ENCODE measurements around the gene GPX3. TPM values are rescaled to one million over a fixed set of nuclear protein-coding genes. Genes with fewer than 3 reads are reported as not detected.

The GPX3 gene
- total RNA-seq, 1 experiment from 2014 or later: 380 TPM

GRCh38 chr5:151034422-151035379 lies 14.3 kb downstream of the GPX3 start:
- DNase-seq (ENCODE audit: low spot score): no peak

DNA sequence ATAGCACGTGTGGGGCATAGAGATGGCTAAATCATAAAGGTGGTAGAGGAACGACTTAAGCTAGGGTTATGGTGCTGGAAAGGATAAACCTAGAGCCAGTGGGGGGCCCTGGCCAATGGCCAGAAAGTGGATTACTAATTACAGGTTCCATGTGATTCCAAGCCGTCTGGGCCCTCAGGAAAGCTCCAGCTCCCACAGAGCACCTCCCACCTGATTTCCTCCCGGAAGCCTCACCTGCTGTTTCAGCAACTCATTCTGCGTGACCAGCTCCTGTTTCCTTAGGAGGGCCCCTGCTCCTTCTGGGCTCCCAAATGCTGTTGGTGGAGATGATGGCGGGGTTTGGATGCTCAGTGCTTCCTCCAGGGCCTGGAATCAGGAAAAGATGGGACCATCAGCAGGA lies 16.2 kb downstream of the GPX3 start:
- no peak for DNase-seq (ENCODE audit: low spot score)

DNA sequence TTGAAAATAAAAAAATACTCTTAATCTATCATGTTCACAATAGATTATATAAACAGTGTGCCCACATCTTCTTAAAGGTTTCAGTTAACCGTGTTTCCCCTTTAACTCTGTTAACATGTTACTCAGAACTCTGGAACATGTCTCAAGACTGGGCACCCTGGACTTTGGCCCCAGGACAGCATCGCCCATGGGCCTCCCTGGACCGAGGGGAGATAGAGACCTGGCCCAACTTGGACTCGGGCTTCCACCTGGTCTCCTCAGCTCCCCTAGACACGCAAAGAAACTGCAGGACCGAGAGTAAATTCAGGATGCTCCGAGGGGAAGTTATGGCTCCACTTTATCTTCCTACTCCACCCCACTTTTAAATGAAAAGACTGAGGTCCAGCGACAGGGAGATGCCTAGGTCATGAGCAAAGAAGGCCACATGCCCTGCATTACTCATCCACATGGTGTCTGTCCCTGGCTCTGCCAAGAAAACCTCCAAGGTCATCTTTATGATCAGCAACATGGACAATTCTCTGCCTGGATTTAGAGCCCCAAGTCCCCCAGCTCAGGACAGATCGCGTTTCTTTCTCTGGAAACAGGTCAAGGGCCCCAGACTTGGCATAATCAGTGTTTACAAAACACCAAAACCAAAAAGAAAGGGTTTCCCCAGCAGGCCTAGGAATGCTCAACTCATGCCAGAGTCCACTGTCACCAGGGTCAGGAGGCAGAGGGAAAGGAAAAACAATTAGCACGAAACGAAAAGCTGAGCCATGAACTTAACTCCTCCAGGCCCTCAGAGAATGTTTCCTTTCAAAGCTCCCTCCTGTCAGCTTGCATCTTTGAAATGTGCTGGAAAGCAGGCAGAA lies 17.4 kb downstream of the GPX3 start:
- peak; percentile 27 for DNase-seq (ENCODE audit: low spot score)

- no peak for DNase-seq (ENCODE audit: low spot score)
These were observed 18.0 kb downstream of the GPX3 start for GRCh38 chr5:151038412-151038745.

GRCh38 chr5:151038801-151039238 lies 18.4 kb downstream of the GPX3 start:
- no peak for DNase-seq (ENCODE audit: low spot score)

- DNase-seq (ENCODE audit: low spot score): no peak
These were observed 19.3 kb downstream of the GPX3 start for GRCh38 chr5:151039665-151040064.

GRCh38 chr5:151040211-151040747 lies 19.9 kb downstream of the GPX3 start:
- DNase-seq (ENCODE audit: low spot score): no peak

DNA sequence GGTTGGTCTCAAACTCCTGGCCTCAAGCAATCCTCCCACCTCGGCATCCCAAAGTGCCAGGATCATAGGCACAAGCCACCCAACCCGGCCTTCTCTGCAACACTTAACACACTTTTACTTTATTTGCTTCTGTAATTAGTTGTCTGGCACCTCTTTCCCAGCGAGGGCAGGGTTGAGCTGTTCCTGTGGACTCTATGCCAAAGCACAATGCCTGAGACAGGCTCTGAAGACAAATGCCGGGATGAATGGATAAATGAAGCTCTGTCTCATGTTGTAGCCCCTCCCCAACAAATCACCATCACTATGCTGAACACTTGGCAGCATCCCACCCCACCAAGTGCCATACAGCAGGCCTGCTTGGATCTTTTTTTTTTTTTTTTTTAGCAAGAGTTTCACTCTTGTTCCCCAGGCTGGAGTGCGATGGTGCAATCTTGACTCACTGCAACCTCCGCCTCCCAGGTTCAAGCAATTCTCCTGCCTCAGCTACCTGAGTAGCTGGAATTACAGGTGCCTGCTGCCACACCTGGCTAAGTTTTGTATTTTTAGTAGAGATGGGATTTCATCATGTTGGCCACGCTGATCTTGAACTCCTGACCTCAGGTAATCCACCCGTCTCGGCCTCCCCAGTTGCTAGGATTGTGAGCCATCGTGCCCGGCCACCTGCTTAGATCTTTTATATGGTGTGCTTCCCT lies 21.3 kb downstream of the GPX3 start:
- no peak for DNase-seq (ENCODE audit: low spot score)

GRCh38 chr5:151042453-151043093 lies 22.2 kb downstream of the GPX3 start:
- no peak for DNase-seq (ENCODE audit: low spot score)

GRCh38 chr5:151047814-151048425 lies 27.5 kb downstream of the GPX3 start:
- DNase-seq (ENCODE audit: low spot score): no peak

DNA sequence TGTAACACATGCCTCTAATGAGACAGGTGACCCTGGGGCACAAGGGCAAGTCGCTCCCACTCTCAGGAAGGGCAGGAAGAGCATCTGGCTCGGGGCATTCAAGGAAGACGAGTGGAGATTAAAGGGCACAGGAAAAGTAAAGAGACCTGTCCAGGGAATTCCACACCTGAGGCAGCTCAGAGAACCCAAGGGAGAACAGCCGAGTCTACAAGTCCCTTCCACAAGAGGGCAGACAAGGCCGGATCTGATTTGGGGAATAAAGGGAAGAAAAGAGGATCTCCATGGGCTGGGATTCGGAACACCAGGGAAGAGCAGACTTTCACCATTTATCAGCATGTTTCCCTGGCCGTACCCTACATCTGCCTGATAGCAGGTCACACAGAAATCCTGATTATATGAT lies 28.1 kb downstream of the GPX3 start:
- no peak for DNase-seq (ENCODE audit: low spot score)

GRCh38 chr5:151051066-151051930 lies 30.9 kb downstream of the GPX3 start:
- peak; percentile 60 for DNase-seq (ENCODE audit: low spot score)

DNA sequence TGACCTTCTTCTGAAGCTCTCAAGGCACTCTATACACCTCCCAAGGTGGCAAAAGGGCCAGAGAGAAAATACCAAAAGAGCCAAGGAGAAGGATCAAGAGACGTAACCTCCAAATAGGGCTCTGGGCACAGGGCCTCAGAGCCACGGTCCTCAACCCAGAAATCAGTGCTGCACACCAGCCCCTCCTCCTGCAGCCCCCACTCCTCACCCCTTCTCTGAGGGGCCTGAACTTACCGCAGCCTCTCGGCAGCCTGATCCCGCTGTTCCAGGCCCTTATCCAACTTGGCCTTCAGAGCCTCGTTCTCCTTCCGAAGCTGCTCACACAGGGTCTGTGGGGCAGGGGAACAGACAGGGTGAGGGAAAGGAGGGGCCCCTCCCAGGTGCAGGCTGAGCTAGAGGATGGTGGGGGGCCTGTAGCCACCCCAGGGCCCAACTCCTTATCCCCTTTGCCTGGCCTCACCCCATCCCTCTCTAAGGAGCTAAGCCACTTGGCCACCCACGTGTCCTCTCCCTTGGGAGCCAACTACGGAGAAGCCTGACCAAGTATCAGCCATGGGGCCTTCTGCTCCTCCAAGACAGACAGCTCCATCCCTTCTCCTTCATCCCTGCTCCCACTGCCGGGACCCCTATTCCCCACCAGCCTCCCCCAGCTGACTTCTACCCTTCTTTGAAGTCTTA lies 31.7 kb downstream of the GPX3 start:
- DNase-seq (ENCODE audit: low spot score): no peak

DNA sequence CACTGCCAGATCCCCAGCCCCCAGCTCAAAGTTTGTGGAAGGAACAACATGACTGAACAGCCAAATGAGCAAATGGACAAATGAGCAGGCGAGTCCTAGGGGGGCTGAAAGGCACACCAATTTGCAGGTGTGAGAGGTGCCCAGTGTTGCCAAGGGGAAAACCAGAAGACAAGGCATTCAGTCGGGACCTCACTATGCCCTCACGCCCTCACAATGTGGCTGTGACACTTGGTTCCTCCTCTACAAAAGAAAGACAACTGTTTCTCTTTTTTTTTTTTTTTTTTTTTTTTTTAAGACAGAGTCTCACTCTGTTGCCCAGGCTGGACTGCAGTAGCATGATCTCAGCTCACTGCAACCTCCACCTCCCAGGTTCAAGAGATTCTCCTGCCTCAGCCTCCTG lies 32.4 kb downstream of the GPX3 start:
- DNase-seq (ENCODE audit: low spot score): no peak

- DNase-seq (ENCODE audit: low spot score): no peak
These were observed 33.5 kb downstream of the GPX3 start for GRCh38 chr5:151053796-151054462.

- DNase-seq (ENCODE audit: low spot score): no peak
These were observed 34.3 kb downstream of the GPX3 start for GRCh38 chr5:151054709-151055108.

DNA sequence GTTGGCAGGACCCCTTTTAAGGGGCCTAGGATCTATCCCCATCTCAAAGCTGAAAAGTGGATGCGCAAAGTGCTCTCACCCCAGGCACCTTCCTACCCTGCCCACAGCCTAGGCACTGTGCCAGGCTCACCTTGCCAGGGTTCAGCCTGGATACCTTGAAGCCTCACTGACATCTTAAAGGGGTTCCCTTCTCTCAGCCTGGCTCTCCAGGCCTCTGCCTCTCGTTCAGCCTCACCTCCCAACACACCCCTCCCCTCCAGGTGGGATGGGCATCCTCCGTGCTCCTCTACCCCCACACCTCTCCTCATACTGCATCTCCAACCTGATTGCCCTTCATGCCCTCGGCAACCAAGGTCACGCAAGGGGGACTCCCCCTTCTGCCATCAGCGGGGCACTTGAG lies 34.9 kb downstream of the GPX3 start:
- no peak for DNase-seq (ENCODE audit: low spot score)

DNA sequence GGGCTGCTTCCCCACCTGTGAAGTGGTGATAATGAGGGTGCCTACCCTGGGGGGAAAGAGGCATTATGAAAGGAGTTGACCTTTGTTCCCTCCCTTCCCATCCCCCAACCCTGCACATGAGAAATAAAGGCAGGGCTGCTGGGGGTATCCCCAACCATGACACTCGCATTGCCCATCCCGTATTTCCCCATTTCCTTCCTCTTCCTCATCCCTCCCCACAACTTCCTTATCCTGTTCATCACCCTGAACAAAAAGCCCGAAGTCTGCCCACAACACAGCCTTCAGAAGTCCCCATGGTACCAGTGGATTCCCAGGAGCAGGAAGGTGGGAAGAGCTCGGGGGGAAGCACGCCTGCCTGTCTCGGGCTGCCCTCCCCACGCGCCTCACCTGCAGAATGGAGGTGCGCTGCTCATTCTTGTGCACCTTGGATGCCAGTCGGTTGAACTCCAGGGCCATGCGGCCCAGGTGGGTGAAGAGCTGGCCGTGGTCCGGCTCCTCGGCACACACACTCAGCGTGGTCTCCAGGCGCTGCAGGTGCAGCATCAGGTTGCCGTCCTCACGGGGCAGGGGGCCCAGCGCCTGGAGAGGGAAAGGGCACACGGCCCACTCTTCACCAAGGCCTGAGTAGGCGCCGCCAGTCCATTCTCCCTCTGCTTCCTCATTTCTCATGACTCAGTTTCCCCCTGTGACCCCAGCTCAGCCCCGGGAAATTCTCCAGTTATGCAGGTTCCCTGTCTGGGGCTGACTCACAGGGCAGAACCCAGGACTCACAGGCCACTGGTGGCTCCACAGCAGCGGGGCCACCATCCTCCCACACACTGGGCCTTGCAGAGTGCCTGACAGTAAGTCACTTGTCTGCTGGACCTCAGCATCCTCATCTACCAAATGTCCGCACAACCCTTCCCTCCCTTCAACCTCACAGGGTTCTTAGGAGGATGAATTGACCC lies 36.3 kb downstream of the GPX3 start:
- DNase-seq (ENCODE audit: low spot score): no peak

Measured in H4 (cell line).